ENCODE measurements around the gene ELSPBP1. TPM values are rescaled to one million over a fixed set of nuclear protein-coding genes. Genes with fewer than 3 reads are reported as not detected.

ELSPBP1 gene
- total and polyA plus RNA-seq, 2 donors (not counting 3 experiments of a cell fraction or from before 2014, with no cell fraction given) = not detected

Other genes starting within 250 kb of the ELSPBP1 start
- gene NOP53, start 249.1 kb upstream of the ELSPBP1 start, total RNA-seq = 150 and 189 TPM in 2 replicates
- gene NOP53, start 249.1 kb upstream of the ELSPBP1 start, polyA plus RNA-seq = 119 and 127 TPM in 2 replicates
- gene SELENOW, start 215.9 kb upstream of the ELSPBP1 start, total RNA-seq = 220 and 316 TPM in 2 replicates
- gene SELENOW, start 215.9 kb upstream of the ELSPBP1 start, polyA plus RNA-seq = 613 and 629 TPM in 2 replicates
- gene TPRX1, start 190.1 kb upstream of the ELSPBP1 start, total RNA-seq = not detected in 2 replicates
- not detected in 2 replicates for gene TPRX1, start 190.1 kb upstream of the ELSPBP1 start, polyA plus RNA-seq
- gene CRX, start 172.7 kb upstream of the ELSPBP1 start, total RNA-seq = not detected in 2 replicates
- not detected in 2 replicates for gene CRX, start 172.7 kb upstream of the ELSPBP1 start, polyA plus RNA-seq
- gene TPRX2, start 135.4 kb upstream of the ELSPBP1 start, total RNA-seq = not detected in 2 replicates
- not detected in 2 replicates for gene TPRX2, start 135.4 kb upstream of the ELSPBP1 start, polyA plus RNA-seq
- gene SULT2A1, start 108.3 kb upstream of the ELSPBP1 start, total RNA-seq = not detected in 2 replicates
- not detected in 2 replicates for gene SULT2A1, start 108.3 kb upstream of the ELSPBP1 start, polyA plus RNA-seq
- not detected in 2 replicates for gene BSPH1, start 2.5 kb upstream of the ELSPBP1 start, total RNA-seq
- gene BSPH1, start 2.5 kb upstream of the ELSPBP1 start, polyA plus RNA-seq = not detected in 2 replicates
- not detected in 2 replicates for gene CABP5, start 49.4 kb downstream of the ELSPBP1 start, total RNA-seq
- gene CABP5, start 49.4 kb downstream of the ELSPBP1 start, polyA plus RNA-seq = not detected in 2 replicates
- gene PLA2G4C, start 116.2 kb downstream of the ELSPBP1 start, total RNA-seq = 32.6 and 63.4 TPM in 2 replicates
- gene PLA2G4C, start 116.2 kb downstream of the ELSPBP1 start, polyA plus RNA-seq = 53.1 and 84.3 TPM in 2 replicates
- 94.7 and 100 TPM in 2 replicates for gene LIG1, start 175.7 kb downstream of the ELSPBP1 start, total RNA-seq
- gene LIG1, start 175.7 kb downstream of the ELSPBP1 start, polyA plus RNA-seq = 64.0 and 68.2 TPM in 2 replicates
- 7.4 and 8.6 TPM in 2 replicates for gene ZSWIM9, start 176.0 kb downstream of the ELSPBP1 start, total RNA-seq
- 1.0 and 1.2 TPM in 2 replicates for gene ZSWIM9, start 176.0 kb downstream of the ELSPBP1 start, polyA plus RNA-seq

All from endothelial cell of umbilical vein (primary cell).